Measurements from ENCODE around the gene CD6. TPM values are rescaled to one million over a fixed set of nuclear protein-coding genes. Genes with fewer than 3 reads are reported as not detected.
"Not testable (repeated sequence)": the region's sequence is repeated elsewhere in the genome, so short reads cannot be mapped to it uniquely, and the experiment has no call there.

CD6 gene
- total RNA-seq, 1 donor from 2014 or later, result 12.0 TPM

DNA sequence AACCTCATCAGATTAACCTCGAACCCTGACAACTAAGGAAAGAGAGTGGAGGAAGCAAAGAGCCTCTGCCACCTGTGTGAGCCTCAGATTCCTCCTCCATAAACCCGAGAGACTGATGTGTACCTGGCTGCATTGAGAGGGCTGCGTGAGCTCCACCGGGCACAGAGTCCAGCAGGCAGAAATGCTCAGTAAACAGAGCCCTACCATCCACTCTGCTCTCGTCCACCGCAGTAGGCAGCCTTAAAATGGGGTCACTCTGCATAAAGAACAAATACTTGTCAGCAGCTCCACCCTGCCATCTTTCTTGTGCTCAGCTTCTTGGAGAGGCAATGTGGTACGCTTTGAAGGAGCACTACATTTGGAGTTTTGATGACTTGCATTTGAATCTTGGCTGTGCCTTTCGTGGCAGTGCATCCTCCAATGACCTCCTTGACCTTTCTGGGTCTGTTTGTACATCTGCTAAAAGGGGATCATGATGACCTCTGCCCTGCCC lies 87.8 kb downstream of the CD6 start:
- no peak overlapping the region for H3K4me3 Mint-ChIP-seq
- H3K27ac Mint-ChIP-seq, result peak overlapping the region; percentile 26
- H3K36me3 Mint-ChIP-seq (ENCODE audit: low read depth), result peaks cover 14% of the 10 kb centered on the region
- ChIA-PET POLR2A (interaction anchor here (1.0 kb wide), 1 partner anchor 17 kb away, joined by 5 read pairs; no protein-coding TSS in a partner anchor), CTCF (no interaction called here)
- no peak for TF ChIP-seq CTCF (IDR thresholded peaks at IDR 0.05)
- no peak for ATAC-seq (ENCODE audit: low read depth)
- H3K27me3 Mint-ChIP-seq, result no peaks in the 10 kb centered on the region
- intact Hi-C loops (cut with micrococcal nuclease), result no loop called here
- peaks cover 34% of the 10 kb centered on the region for H3K4me1 Mint-ChIP-seq
- no peak for DNase-seq
- H3K9me3 Mint-ChIP-seq, result no peaks in the 10 kb centered on the region

DNA sequence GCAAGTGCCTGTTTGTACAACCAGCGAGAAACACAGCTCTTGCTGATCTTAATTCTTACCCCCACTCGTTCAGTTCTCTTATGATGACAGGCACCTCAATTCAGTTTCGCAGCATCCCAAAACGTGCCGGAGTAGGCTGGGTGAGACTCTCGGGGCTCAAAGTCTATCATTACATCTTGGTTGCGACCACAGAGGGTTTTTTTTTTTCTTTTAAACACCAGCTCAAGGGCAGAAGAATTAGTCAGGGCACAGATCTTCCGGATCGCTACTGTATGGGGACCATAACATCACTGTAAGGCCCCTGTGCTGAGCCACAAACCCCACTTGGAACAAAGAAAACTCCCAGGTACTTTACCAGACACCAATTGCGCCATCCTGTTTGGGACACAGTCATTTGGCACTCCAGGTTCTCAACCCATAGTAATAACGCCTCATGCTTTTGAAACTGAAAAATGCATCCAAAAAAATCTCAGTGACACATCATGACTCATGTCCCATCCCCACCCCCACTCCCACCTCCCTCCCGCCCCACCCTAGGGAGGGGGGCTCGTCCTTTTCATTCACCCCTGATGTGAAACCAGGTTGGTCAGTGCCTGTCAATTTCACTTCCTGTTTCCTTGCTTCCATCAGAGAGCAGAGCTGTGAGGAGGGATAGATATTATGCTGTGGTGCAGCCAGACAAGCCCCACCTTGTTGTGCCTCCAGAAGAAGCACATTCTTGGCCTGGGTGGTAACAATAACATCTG lies 89.8 kb downstream of the CD6 start:
- peaks cover 40% of the 10 kb centered on the region for H3K4me1 Mint-ChIP-seq
- DNase-seq (peak; percentile 45), ATAC-seq (ENCODE audit: low read depth) (peak; percentile 88)
- ChIA-PET CTCF (interaction anchor here (0.7 to 1.3 kb wide), 4 partner anchors 9 to 126 kb away, joined by 3 to 5 read pairs (median 4); no protein-coding TSS in a partner anchor), POLR2A (interaction anchor here (0.7 to 1.9 kb wide), 24 partner anchors 9 to 594 kb away, joined by 3 to 44 read pairs (median 6); partner anchors contain the start of genes CD5, CD6 and TMEM109)
- H3K9me3 Mint-ChIP-seq, result no peaks in the 10 kb centered on the region
- no peak for TF ChIP-seq CTCF (IDR thresholded peaks at IDR 0.05)
- peak overlapping the region; percentile 75 for H3K4me3 Mint-ChIP-seq
- H3K27ac Mint-ChIP-seq, result peak overlapping the region; percentile 95
- no peaks in the 10 kb centered on the region for H3K27me3 Mint-ChIP-seq
- intact Hi-C loops (cut with micrococcal nuclease), result loop anchor here (1.0 to 10.0 kb wide), 11 partner anchors 9 to 606 kb away; partner anchors contain the start of genes CD5, CD6 and MS4A1
- peaks cover 14% of the 10 kb centered on the region for H3K36me3 Mint-ChIP-seq (ENCODE audit: low read depth)

DNA sequence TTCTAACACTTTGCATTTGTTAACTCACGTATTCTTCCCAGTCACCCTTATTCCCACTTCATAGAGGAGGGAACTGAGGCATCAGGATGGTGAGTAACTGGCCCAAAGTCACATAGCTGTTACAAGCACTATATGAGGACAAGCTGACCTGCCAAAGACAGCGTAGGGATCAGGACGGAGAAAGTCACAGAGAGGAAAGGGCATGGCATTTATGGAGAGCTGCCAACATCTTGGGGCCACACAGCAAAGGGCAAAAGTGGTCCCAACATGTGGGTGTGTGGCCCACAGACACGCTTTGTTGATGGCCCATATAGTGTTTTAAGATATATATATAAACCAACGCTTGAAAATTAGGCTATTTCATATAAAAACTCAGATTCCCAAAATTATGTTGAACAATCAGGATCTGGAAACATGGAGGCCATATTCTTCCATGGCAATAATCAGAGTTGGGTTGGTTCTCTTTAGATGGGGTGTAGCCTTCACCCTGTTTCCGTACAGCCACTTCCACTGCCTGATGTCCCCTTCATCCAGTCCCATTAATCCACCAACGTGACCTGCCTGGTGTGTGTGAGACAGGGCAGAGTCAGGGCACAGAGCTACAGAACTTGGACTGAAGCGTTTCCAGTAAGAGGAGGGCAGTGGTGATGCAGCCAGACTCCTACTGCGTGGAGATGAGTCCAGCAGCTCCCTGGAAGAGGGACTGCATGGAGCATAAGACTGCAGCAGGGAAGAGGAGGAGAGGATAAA lies 90.9 kb downstream of the CD6 start:
- no peak for DNase-seq
- no peaks in the 10 kb centered on the region for H3K27me3 Mint-ChIP-seq
- peak overlapping the region; percentile 95 for H3K27ac Mint-ChIP-seq
- ATAC-seq (ENCODE audit: low read depth), result no peak
- no peak overlapping the region for H3K4me3 Mint-ChIP-seq
- ChIA-PET POLR2A (interaction anchor here (0.7 to 1.9 kb wide), 14 partner anchors 8 to 595 kb away, joined by 3 to 44 read pairs (median 8); partner anchors contain the start of genes CD5 and TMEM109), CTCF (no interaction called here)
- intact Hi-C loops (cut with micrococcal nuclease), result loop anchor here (10.0 kb wide), 1 partner anchor 608 kb away; the partner anchor contains the start of gene MS4A1
- H3K36me3 Mint-ChIP-seq (ENCODE audit: low read depth), result peaks cover 14% of the 10 kb centered on the region
- no peaks in the 10 kb centered on the region for H3K9me3 Mint-ChIP-seq
- no peak for TF ChIP-seq CTCF (IDR thresholded peaks at IDR 0.05)
- H3K4me1 Mint-ChIP-seq, result peaks cover 48% of the 10 kb centered on the region

- peaks cover 69% of the 10 kb centered on the region for H3K4me1 Mint-ChIP-seq
- H3K27ac Mint-ChIP-seq, result peak overlapping the region; percentile 18
- H3K36me3 Mint-ChIP-seq (ENCODE audit: low read depth); H3K4me3 Mint-ChIP-seq; H3K9me3 Mint-ChIP-seq; ATAC-seq (ENCODE audit: low read depth); H3K27me3 Mint-ChIP-seq; DNase-seq; CTCF ChIA-PET: not testable (repeated sequence)
- intact Hi-C loops (cut with micrococcal nuclease), result loop anchor here (10.0 kb wide), 1 partner anchor 610 kb away; the partner anchor contains the start of gene MS4A1
- POLR2A ChIA-PET, result interaction anchor here (0.7 to 1.3 kb wide), 4 partner anchors 37 to 165 kb away, joined by 3 to 7 read pairs (median 4); no protein-coding TSS in a partner anchor
Observed at GRCh38 chr11:61065236-61065635, 93.8 kb downstream of the CD6 start.

DNA sequence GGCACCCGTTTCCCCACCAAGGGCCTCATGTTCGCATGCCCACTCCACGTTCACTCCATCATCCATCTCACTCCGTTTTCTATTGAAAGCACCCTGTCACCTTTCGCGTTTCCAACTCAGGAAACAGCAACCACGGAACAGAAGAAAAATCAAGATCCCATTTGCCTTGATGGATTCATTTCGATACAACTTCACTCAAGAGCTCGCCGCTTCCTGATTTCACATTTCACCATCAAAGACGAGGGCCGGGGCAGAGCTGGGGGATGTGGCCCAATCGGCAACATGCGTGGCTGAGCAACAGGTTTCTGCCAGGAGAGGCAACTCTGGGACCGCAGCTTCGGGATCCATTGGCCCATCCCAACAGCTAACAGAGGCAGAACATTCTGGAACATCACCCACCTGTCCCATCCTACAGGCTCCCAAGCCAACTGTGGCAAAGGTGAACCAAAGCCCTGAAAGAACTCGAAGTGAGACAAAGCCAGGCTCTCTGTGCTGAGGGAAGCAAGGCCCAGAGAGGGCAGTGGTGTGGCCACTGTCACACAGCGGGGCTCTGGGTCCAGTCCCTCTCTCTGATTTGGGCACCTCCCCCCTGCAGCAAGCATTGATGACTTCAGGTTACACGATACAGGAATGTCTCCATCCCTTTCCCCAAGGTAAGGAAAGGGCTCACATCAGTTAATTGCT lies 94.6 kb downstream of the CD6 start:
- H3K4me1 Mint-ChIP-seq, result peaks cover 70% of the 10 kb centered on the region
- no peaks in the 10 kb centered on the region for H3K27me3 Mint-ChIP-seq
- no peaks in the 10 kb centered on the region for H3K9me3 Mint-ChIP-seq
- ATAC-seq (ENCODE audit: low read depth) (no peak), DNase-seq (no peak)
- no peak overlapping the region for H3K4me3 Mint-ChIP-seq
- POLR2A ChIA-PET, result no interaction called here
- intact Hi-C loops (cut with micrococcal nuclease), result loop anchor here (10.0 kb wide), 1 partner anchor 611 kb away; the partner anchor contains the start of gene MS4A1
- H3K36me3 Mint-ChIP-seq (ENCODE audit: low read depth), result peaks cover 3% of the 10 kb centered on the region
- peak overlapping the region; percentile 41 for H3K27ac Mint-ChIP-seq
- CTCF ChIA-PET, result no interaction called here
- TF ChIP-seq CTCF (IDR thresholded peaks at IDR 0.05), result no peak

All from activated B cell treated with CpG ODN at 0.5 μM for 24 hours (primary cell).